Measurements from ENCODE around the gene BTF3. TPM values are rescaled to one million over a fixed set of nuclear protein-coding genes. Genes with fewer than 3 reads are reported as not detected.
"Not testable (repeated sequence)": the region's sequence is repeated elsewhere in the genome, so short reads cannot be mapped to it uniquely, and the experiment has no call there.

The BTF3 gene
- total and polyA plus RNA-seq, 2 of the 8 experiments (the other 6 are each of a cell fraction or from before 2014, with no cell fraction given), result 396 to 754 TPM

DNA sequence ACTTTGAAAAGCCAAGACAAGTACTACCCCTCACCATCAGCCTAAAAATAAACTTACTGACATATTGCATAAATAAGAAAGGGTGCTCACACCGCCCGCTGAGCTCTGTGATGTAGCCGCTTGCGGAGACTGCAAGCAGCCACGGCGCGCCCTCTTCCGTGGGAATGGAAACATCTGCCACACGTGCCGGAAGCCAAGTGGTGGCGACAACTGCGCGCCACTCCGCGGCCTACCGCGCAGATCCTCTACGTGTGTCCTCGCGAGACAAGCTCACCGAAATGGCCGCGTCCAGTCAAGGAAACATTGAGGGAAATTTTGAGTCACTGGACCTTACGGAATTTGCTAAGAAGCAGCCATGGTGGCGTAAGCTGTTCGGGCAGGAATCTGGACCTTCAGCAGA is 10.3 kb downstream of the BTF3 start:
- not testable (repeated sequence) for H4K20me1 ChIP-seq (replicated peaks in 1 of 2; ENCODE audit: control insufficient read depth in 1 of 2, insufficient read depth in 2 of 2, low read length in 2 of 2); H2BK5ac ChIP-seq (ENCODE audit: low read depth, low read length); H3K9me3 ChIP-seq (ENCODE audit: insufficient read depth in 2 of 2, low read depth in 1 of 2, low read length in 1 of 2); H3K9ac ChIP-seq (replicated peaks in 1 of 4; ENCODE audit: extremely low read depth in 1 of 4, low read depth in 3 of 4, low read length in 3 of 4); H3K27ac ChIP-seq (ENCODE audit: low read depth, low read length); H3K4me2 ChIP-seq (ENCODE audit: insufficient read depth in 1 of 2, low read depth in 2 of 2, low read length in 2 of 2); H3K23me2 ChIP-seq (ENCODE audit: low read depth, low read length); H3K79me1 ChIP-seq (ENCODE audit: low read depth, low read length); H3K14ac ChIP-seq (ENCODE audit: insufficient read length); H4K5ac ChIP-seq (ENCODE audit: insufficient read length, low read depth, low read length); H2BK12ac ChIP-seq (ENCODE audit: low read depth, low read length); H2BK120ac ChIP-seq (replicated peaks; ENCODE audit: low read depth, low read length); H2BK15ac ChIP-seq (ENCODE audit: low read length); H4K91ac ChIP-seq (replicated peaks; ENCODE audit: insufficient read length, low read length); H3K4me3 ChIP-seq (ENCODE audit: extremely low read depth in 1 of 4, insufficient read depth in 2 of 4, low read depth in 3 of 4, low read length in 4 of 4); H2AK5ac ChIP-seq (ENCODE audit: low read depth, low read length); H3K18ac ChIP-seq (ENCODE audit: extremely low read depth, low read length); DNase-seq (ENCODE audit: low read depth in 1 of 2, low spot score in 2 of 2); H3K56ac ChIP-seq (replicated peaks; ENCODE audit: insufficient read length, low read depth, low read length); H2BK20ac ChIP-seq (ENCODE audit: low read length); H3K27me3 ChIP-seq (replicated peaks in 1 of 4; ENCODE audit: control insufficient read depth in 3 of 4, extremely low read depth in 1 of 4, insufficient read depth in 3 of 4, low read length in 3 of 4); H2AFZ ChIP-seq (ENCODE audit: low read length); FAIRE-seq; H3K4ac ChIP-seq (replicated peaks; ENCODE audit: insufficient read length, low read depth, low read length); H3K4me1 ChIP-seq (replicated peaks in 1 of 4; ENCODE audit: control insufficient read depth in 3 of 4, insufficient read depth in 4 of 4, low read length in 3 of 4); H4K8ac ChIP-seq (ENCODE audit: extremely low read depth, insufficient read depth, low read length); H3K23ac ChIP-seq (ENCODE audit: insufficient read length); H3K79me2 ChIP-seq (ENCODE audit: control insufficient read depth in 1 of 2, insufficient read depth in 2 of 2, low read length in 2 of 2)
- ChIA-PET CTCF (ENCODE audit: partially characterized antibody) (interaction anchor here (0.6 to 3.7 kb wide), 10 partner anchors 10 to 292 kb away, joined by 3 to 20 read pairs (median 3); partner anchors contain the start of gene BTF3), POLR2A (ENCODE audit: partially characterized antibody) (interaction anchor here (1.0 to 5.0 kb wide), 5 partner anchors 10 to 54 kb away, joined by 3 to 58 read pairs (median 8); partner anchors contain the start of gene BTF3)
- peaks cover 5 to 33% (median 16%) of the 10 kb centered on the region in 4 experiments; a peak in 7 of 8 replicates for H3K36me3 ChIP-seq (ENCODE audit: control insufficient read depth in 2 of 4, insufficient read depth in 4 of 4, low read length in 3 of 4)
- 95% methylated on average over 26 of the region's 26 CpGs; no CpG with 5 or more reads in 1 of the 2 experiments for WGBS, 2 experiments (ENCODE audit: extremely low coverage in 1 of 2, insufficient coverage in 1 of 2, insufficient read length in 1 of 2, insufficient replicate concordance in 2 of 2, low coverage in 1 of 2, low lambda C conversion rate in 2 of 2, missing lambda C conversion rate in 1 of 2)
